ENCODE results near the gene SLC2A2. TPM values are rescaled to one million over a fixed set of nuclear protein-coding genes. Genes with fewer than 3 reads are reported as not detected.
A peak's percentile ranks its signal among the peaks of the same experiment; 100 is the strongest.

Gene SLC2A2
- total and polyA plus RNA-seq, 2 donors from 2014 or later, result 12.6 to 31.0 TPM

DNA sequence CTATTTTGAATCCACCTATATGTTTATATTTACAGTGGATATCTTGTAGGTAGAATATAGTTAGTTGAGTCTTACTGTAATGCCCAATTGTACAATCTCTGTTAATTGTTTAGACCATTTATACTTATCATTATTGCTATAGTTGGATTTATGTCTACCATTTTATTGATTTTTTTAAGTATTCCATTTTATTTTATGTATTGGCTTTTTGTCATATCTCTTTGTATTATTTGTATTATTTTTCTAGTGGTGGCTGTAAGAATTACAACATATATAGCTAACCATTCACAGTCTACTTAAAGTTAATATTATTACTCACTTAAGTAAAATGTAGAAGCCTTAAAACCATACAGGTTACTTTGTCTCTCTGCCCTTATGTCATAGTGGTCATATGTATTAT is 46.1 kb downstream of the SLC2A2 start:
- FAIRE-seq, result no peak
- H3K9ac ChIP-seq (ENCODE audit: low read length in 3 of 3), result no peak overlapping the region
- H3K4me1 ChIP-seq (ENCODE audit: control insufficient read depth in 2 of 3, insufficient read depth in 2 of 3, low read depth in 1 of 3, low read length in 3 of 3), result no peaks in the 10 kb centered on the region
- H3K27ac ChIP-seq (ENCODE audit: low read depth in 2 of 2, low read length in 2 of 2), result no peak overlapping the region
- no peak for DNase-seq
- H3K27me3 ChIP-seq (ENCODE audit: control insufficient read depth, insufficient read depth, low read length), result no peaks in the 10 kb centered on the region
- no peaks in the 10 kb centered on the region for H3K9me3 ChIP-seq (ENCODE audit: control insufficient read depth in 2 of 3, insufficient read depth in 1 of 3, low read length in 3 of 3)
- no peak overlapping the region for H3K4me3 ChIP-seq (ENCODE audit: low read length in 3 of 3)
- intact Hi-C loops (cut with DNase I), result no loop called here
- TF ChIP-seq, protein P1, sequence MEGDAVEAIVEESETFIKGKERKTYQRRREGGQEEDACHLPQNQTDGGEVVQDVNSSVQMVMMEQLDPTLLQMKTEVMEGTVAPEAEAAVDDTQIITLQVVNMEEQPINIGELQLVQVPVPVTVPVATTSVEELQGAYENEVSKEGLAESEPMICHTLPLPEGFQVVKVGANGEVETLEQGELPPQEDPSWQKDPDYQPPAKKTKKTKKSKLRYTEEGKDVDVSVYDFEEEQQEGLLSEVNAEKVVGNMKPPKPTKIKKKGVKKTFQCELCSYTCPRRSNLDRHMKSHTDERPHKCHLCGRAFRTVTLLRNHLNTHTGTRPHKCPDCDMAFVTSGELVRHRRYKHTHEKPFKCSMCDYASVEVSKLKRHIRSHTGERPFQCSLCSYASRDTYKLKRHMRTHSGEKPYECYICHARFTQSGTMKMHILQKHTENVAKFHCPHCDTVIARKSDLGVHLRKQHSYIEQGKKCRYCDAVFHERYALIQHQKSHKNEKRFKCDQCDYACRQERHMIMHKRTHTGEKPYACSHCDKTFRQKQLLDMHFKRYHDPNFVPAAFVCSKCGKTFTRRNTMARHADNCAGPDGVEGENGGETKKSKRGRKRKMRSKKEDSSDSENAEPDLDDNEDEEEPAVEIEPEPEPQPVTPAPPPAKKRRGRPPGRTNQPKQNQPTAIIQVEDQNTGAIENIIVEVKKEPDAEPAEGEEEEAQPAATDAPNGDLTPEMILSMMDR (IDR thresholded peaks at IDR 0.05; ENCODE audit: borderline replicate concordance, extremely low read depth, insufficient read depth), result no peak
- no peaks in the 10 kb centered on the region for H3K36me3 ChIP-seq (ENCODE audit: control insufficient read depth in 2 of 3, insufficient read depth in 3 of 3, low read length in 3 of 3)

- intact Hi-C loops (cut with DNase I), result no loop called here
- DNase-seq (peak in 2 of 5 donors; percentile 31 to 34), FAIRE-seq (peak; percentile 86)
- Histone ChIP-seq H3K4me1 (ENCODE audit: control insufficient read depth in 2 of 3, insufficient read depth in 2 of 3, low read depth in 1 of 3, low read length in 3 of 3) (no peaks in the 10 kb centered on the region), H3K9ac (ENCODE audit: low read length in 3 of 3) (no peak overlapping the region), H3K27ac (ENCODE audit: low read depth in 2 of 2, low read length in 2 of 2) (peak overlapping the region; percentile 43 to 45), H3K4me3 (ENCODE audit: low read length in 3 of 3) (no peak overlapping the region), H3K36me3 (ENCODE audit: control insufficient read depth in 2 of 3, insufficient read depth in 3 of 3, low read length in 3 of 3) (no peaks in the 10 kb centered on the region), H3K27me3 (ENCODE audit: control insufficient read depth, insufficient read depth, low read length) (no peaks in the 10 kb centered on the region), H3K9me3 (ENCODE audit: control insufficient read depth in 2 of 3, insufficient read depth in 1 of 3, low read length in 3 of 3) (no peaks in the 10 kb centered on the region)
- TF ChIP-seq, protein P1 (IDR thresholded peaks at IDR 0.05; ENCODE audit: borderline replicate concordance, extremely low read depth, insufficient read depth), result no peak
These were observed 48.4 kb downstream of the SLC2A2 start for GRCh38 chr3:170977949-170978745.

GRCh38 chr3:170976190-170976519 is 50.4 kb downstream of the SLC2A2 start:
- intact Hi-C loops (cut with DNase I), result no loop called here
- Histone ChIP-seq H3K4me3 (ENCODE audit: low read length in 3 of 3) (no peak overlapping the region), H3K36me3 (ENCODE audit: control insufficient read depth in 2 of 3, insufficient read depth in 3 of 3, low read length in 3 of 3) (no peaks in the 10 kb centered on the region), H3K27ac (ENCODE audit: low read depth in 2 of 2, low read length in 2 of 2) (no peak overlapping the region), H3K4me1 (ENCODE audit: control insufficient read depth in 2 of 3, insufficient read depth in 2 of 3, low read depth in 1 of 3, low read length in 3 of 3) (no peaks in the 10 kb centered on the region), H3K9me3 (ENCODE audit: control insufficient read depth in 2 of 3, insufficient read depth in 1 of 3, low read length in 3 of 3) (no peaks in the 10 kb centered on the region), H3K9ac (ENCODE audit: low read length in 3 of 3) (no peak overlapping the region), H3K27me3 (ENCODE audit: control insufficient read depth, insufficient read depth, low read length) (no peaks in the 10 kb centered on the region)
- no peak for DNase-seq
- FAIRE-seq, result no peak
- TF ChIP-seq, protein P1 (IDR thresholded peaks at IDR 0.05; ENCODE audit: borderline replicate concordance, extremely low read depth, insufficient read depth), result no peak
